NCI-H1417 treated with DMSO at 0.1 percent for 48 hours (cell line): ENCODE measurements around the gene PRSS27.
"Not testable (repeated sequence)": the region's sequence is repeated elsewhere in the genome, so short reads cannot be mapped to it uniquely, and the experiment has no call there.

ENCODE experiments used
- DNase-seq: peaks from one replicate; lab custom pipeline; 2025; lab: John Stamatoyannopoulos, UW

The PRSS27 gene

GRCh38 chr16:2696601-2697250 lies 23.3 kb downstream of the PRSS27 start:
- DNase-seq = not testable (repeated sequence)

- DNase-seq = no peak
Observed at GRCh38 chr16:2692948-2693651, 26.9 kb downstream of the PRSS27 start.

GRCh38 chr16:2692251-2692947 lies 27.6 kb downstream of the PRSS27 start:
- no peak for DNase-seq

DNA sequence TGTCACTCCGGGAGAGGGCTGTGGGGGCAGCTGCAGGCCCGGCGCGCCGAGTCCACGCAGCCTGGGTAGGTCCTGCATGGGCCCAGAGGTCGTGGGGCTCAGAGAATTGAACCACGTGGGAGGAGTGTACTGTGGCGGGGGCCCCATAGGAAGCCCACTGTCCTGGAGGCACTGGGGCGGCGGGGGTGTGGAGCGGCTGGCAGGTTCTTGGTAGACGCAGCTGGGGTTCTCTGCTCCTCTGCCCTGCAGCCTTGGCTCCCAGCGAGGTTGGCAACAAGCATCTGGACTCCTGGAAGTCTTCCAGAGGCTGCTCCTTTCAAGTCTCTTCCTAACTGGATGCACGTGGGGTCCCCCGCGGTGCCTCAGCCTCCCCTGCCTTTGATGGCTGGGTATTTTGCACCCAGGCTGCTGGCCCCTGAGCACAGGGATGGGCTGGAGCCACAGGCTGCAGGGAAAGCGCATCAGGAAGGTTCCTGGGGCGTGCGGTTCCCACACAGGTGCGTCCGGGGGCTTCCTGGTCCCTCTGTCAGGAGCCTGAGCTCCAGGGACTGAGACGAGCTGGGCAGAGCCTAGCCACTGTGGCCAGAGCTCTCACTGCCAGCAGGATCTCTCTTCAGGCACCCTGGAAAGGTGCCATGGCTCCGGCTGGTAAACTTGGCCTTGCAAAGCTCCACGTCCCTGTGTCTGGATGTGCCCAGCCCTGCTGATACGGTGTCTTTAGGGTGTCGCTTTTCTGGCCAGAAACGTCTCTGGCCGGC lies 28.4 kb downstream of the PRSS27 start:
- no peak for DNase-seq

GRCh38 chr16:2690852-2691251 lies 29.2 kb downstream of the PRSS27 start:
- DNase-seq = no peak

GRCh38 chr16:2689968-2690801 lies 29.8 kb downstream of the PRSS27 start:
- no peak for DNase-seq

DNA sequence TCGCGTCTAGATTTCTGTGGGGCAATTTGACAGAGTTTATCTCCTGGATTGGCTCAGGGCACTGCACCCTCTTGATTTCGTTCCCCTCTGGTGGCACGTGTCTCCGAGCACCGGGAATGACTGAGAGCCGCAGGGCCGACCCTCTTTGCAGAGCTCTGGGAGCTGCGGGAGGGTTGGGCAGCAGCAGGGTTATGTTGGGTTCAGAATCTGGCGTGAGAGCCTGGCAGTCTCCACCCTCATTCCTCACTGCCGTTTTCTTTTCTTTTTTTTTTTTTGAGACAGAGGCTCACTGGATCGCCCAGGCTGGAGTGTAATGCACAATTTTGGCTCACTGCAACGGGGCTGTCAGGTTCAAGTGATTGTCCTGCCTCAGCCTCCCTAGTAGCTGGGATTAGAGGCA lies 30.6 kb downstream of the PRSS27 start:
- not testable (repeated sequence) for DNase-seq

- no peak for DNase-seq
Observed at GRCh38 chr16:2687531-2688308, 32.3 kb downstream of the PRSS27 start.

DNA sequence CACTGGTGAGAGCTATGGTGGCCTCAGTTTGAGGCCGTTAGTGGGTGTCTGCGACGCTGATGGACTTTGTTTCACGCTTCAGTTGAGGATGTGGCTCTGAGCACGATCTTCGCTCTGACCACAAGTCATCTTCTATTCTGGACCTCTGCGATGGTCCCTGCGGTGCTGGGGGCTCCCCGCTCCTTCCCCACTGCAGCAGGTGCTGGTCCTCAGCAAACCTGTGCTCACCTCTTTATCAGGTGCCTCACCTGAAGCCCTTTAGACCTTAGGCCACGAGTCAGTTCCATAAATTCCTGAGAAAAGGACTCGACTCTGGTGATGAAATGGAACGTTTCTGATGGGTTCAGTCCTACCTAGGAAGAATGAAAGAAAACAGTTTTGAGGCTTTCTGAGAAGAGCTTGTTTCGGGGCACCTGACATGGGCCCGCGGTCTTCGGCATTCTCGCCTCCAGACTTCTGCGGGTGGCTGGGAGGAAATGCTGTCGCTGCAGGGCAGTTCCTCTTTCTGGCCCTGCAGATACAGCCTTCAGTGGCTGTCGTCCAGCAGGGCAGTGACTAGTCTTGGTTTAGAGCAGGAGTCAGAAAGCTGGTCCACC lies 33.0 kb downstream of the PRSS27 start:
- no peak for DNase-seq

DNA sequence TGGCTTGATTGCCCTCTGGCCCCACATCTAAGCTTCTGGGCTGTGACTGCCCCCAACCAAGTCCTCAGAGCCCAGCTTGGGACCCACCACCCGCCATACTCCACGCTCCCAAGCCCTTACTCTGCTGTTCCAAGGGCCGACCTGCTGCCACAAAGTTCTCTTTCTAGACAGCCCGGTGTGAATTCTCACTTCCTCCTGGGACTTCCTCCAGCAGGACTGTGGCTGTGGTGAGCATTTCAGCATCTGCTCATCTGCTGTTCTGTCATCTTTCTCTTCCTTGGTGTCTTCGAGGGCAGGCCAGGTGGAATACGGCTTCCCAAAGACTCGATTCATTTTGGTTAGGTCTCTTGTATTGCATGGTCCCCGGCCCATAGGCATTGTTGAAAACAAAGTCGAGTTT lies 33.9 kb downstream of the PRSS27 start:
- not testable (repeated sequence) for DNase-seq

DNA sequence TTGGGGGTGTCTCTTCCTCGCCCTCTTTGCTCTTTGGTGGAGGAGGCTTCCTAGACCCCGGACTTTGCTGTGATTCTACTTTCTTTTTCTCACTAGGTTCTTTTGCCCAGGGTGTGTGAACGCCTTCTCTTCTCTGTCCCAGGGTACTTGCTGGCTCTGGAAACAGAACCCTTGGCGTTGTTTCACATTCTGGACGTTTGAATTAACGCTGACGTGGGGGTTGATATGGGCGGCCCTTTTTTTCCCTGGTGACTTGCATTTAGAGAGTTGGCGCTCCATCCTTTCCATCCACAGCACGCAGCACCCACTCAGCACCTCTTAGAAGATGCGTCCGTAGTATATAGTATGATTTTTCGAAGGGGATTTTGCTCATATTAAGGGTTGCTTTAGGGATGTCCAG lies 37.0 kb downstream of the PRSS27 start:
- DNase-seq = not testable (repeated sequence)

- DNase-seq = peak; percentile 65
Observed at GRCh38 chr16:2682209-2683021, 37.6 kb downstream of the PRSS27 start, which contains the start of gene KCTD5. KCTD5 (plus strand) TSS chr16:2682523; CDS start chr16:2682549, 26 bp downstream.

GRCh38 chr16:2680360-2680759 lies 39.7 kb downstream of the PRSS27 start:
- not testable (repeated sequence) for DNase-seq

GRCh38 chr16:2679902-2680301 lies 40.1 kb downstream of the PRSS27 start:
- DNase-seq = not testable (repeated sequence)

GRCh38 chr16:2678206-2678965 lies 41.6 kb downstream of the PRSS27 start:
- not testable (repeated sequence) for DNase-seq

DNA sequence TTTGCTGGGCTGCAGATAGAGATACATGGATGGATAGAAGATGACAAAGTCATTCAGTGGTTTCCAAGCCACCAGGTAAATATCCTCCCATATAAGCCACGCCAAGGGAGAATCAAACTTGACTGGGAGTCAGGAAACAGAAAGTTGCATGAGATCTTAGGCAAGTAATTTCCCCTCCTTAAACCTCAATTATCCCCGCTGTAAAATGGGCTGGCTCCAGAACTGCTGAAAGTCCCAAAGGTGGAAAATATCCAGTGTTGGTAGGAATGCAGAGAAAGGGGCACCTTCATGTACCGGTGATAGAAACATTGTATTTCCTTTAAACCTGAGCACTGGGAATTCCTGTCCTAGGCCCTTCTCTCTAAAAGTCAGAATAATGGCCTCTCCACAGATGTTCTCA lies 43.1 kb downstream of the PRSS27 start:
- not testable (repeated sequence) for DNase-seq

DNA sequence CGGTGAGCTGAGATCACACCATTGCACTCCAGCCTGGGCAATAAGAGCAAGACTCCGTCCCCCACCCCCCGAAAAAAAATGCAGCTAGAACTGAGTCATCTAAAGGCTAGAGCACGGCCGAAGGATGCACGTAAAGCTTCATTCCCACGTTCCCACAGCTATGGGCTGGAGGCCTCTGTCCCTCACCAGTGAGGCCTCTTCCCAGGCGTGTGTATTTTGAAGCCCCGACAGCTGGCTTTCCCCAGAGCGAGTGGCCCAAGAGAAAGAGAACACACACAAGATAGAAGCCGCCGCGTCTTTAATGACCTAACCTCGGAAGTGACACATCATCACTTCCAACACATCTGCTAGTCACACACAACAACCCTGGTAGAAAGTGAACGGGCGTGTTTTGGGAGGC lies 44.3 kb downstream of the PRSS27 start:
- DNase-seq = no peak

- no peak for DNase-seq
Observed at GRCh38 chr16:2675021-2675420, 45.0 kb downstream of the PRSS27 start.
